Ascending aorta (tissue), 2 donors: ENCODE measurements around the gene CACNA2D2. TPM values are rescaled to one million over a fixed set of nuclear protein-coding genes. Genes with fewer than 3 reads are reported as not detected.

ENCODE experiments used
- DNase-seq, 2 donors: peaks; one replicate each; pipeline ENCODE4 v3.0.0-alpha.2; 2019; ENCODE audit warnings: low spot score in 2 of 2
- H3K27ac ChIP-seq, 2 donors: fragments of 200-600 bp; sonication (generic); one replicate each; pipeline ENCODE4 v1.5.1; 2016 to 2017; ENCODE audit warnings: mild to moderate bottlenecking in 1 of 2
- H3K27me3 ChIP-seq: fragments of 200-600 bp; sonication (generic); one replicate; pipeline ENCODE4 v1.5.1; 2017
- H3K36me3 ChIP-seq, 2 donors: fragments of 200-600 bp; sonication (generic); one replicate each; pipeline ENCODE4 v1.5.1; 2016
- H3K4me1 ChIP-seq, 2 donors: fragments of 200-600 bp; sonication (generic); one replicate each; pipeline ENCODE4 v1.5.1; 2016 to 2017; ENCODE audit warnings: mild to moderate bottlenecking in 1 of 2
- H3K4me3 ChIP-seq, 2 donors: fragments of 200-600 bp; sonication (generic); one replicate each; pipeline ENCODE4 v1.5.1; 2016 to 2017; ENCODE audit warnings: mild to moderate bottlenecking in 1 of 2
- H3K9me3 ChIP-seq, 2 donors: fragments of 200-600 bp; sonication (generic); one replicate each; pipeline ENCODE4 v1.5.1; 2016
- intact Hi-C: fragments of 100-400 bp; cut with DNase I; formaldehyde crosslinking; loops from one replicate; pipeline ENCODE4 v1.15.1; 2023
- total RNA-seq: library from RNA; depleted of rRNA; stranded (reverse); fragments of >200 nt; gene quantifications from one replicate; pipeline ENCODE4 v1.1.0, GENCODE V29; 2016
- TF ChIP-seq, protein P1 (sequence below), 3 experiments: fragments of 200-600 bp in 2 of 3; fragments of 450-650 bp in 1 of 3; sonication (generic) in 2 of 3; IDR thresholded peaks; one replicate each; pipeline ENCODE4 v1.5.1; 2016 to 2019; ENCODE audit warnings: antibody characterized with exemption in 3 of 3, mild to moderate bottlenecking in 1 of 3, moderate library complexity in 1 of 3

CACNA2D2 gene
- total RNA-seq, 1 donor from 2014 or later, result 0.85 TPM

GRCh38 chr3:50393061-50393460, 110.4 kb downstream of the CACNA2D2 start:
- Histone ChIP-seq H3K27ac (peak overlapping the region in 1 of 2 donors; percentile 80), H3K27me3 (no peaks in the 10 kb centered on the region), H3K9me3 (no peaks in the 10 kb centered on the region), H3K4me3 (no peak overlapping the region), H3K36me3 (no peaks in the 10 kb centered on the region), H3K4me1 (peaks cover 9 to 25% of the 10 kb centered on the region in 2 donors)
- intact Hi-C loops, result no loop called here
- no peak for DNase-seq
- TF ChIP-seq, protein P1, sequence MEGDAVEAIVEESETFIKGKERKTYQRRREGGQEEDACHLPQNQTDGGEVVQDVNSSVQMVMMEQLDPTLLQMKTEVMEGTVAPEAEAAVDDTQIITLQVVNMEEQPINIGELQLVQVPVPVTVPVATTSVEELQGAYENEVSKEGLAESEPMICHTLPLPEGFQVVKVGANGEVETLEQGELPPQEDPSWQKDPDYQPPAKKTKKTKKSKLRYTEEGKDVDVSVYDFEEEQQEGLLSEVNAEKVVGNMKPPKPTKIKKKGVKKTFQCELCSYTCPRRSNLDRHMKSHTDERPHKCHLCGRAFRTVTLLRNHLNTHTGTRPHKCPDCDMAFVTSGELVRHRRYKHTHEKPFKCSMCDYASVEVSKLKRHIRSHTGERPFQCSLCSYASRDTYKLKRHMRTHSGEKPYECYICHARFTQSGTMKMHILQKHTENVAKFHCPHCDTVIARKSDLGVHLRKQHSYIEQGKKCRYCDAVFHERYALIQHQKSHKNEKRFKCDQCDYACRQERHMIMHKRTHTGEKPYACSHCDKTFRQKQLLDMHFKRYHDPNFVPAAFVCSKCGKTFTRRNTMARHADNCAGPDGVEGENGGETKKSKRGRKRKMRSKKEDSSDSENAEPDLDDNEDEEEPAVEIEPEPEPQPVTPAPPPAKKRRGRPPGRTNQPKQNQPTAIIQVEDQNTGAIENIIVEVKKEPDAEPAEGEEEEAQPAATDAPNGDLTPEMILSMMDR (IDR thresholded peaks at IDR 0.05), result no peak

- Histone ChIP-seq H3K4me3 (no peak overlapping the region), H3K27ac (peak overlapping the region; percentile 34 to 80), H3K36me3 (no peaks in the 10 kb centered on the region), H3K9me3 (no peaks in the 10 kb centered on the region), H3K27me3 (no peaks in the 10 kb centered on the region), H3K4me1 (peaks cover 9 to 25% of the 10 kb centered on the region in 2 donors)
- TF ChIP-seq, protein P1 (IDR thresholded peaks at IDR 0.05), result no peak
- intact Hi-C loops, result no loop called here
- no peak for DNase-seq
Observed at GRCh38 chr3:50392101-50392715, 111.2 kb downstream of the CACNA2D2 start.

DNA sequence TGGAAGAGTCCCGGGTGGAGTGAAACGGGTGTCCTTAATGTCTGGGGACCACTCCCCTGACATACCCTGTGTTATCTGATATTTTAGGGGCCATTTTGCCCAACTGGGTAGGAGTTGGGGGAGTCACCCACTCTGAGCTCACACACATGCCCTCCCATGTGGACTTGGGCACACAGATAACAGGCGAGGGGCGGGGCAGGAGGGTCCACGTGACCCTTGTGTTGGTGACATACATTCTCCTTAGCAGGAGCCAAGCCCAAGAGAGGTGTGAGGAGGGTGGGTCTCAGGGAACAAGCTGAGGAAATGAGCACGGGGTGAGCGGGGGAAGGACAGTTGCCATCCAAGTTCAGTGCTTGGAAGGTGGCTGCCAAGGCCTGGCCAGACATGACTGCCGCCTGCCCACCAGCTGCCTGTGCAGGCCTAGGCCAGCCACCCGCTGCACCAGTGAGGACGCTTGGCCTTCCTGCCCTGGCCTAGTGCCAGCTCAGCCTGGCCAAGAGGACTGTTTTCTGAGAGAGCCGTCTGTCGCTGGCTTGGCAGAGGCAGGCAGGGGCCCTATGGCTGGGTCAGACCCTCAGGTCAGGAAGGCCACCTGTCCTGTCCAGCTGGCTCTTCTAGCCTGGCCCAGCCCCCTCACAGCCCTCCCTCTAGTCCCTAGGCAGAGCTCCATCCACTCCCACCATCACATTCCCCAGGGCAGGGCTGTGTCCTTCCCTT, 112.8 kb downstream of the CACNA2D2 start:
- intact Hi-C loops, result no loop called here
- Histone ChIP-seq H3K4me3 (no peak overlapping the region), H3K27me3 (no peaks in the 10 kb centered on the region), H3K27ac (peak overlapping the region; percentile 46 to 80), H3K9me3 (no peaks in the 10 kb centered on the region), H3K4me1 (peaks cover 9 to 25% of the 10 kb centered on the region in 2 donors), H3K36me3 (no peaks in the 10 kb centered on the region)
- DNase-seq, result no peak
- TF ChIP-seq, protein P1 (IDR thresholded peaks at IDR 0.05), result no peak

DNA sequence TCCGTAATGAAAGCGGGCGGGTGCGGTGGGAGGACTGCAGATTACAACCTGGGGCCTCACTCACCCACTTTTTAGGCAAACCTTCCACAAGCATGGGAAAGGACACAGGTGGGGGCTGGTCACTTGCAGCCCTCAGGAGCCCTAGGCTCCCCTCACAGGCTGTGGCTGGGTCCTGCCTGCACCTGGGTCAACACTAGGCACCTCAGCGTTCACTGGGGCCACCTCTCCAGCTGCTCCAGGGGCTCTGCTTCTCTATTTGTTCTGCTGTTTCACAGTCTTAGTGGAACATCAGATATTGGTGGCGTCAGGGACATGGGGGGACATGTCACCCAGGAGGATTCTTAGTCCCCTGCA, 114.0 kb downstream of the CACNA2D2 start:
- no peak for DNase-seq
- no peaks in the 10 kb centered on the region for H3K36me3 ChIP-seq
- intact Hi-C loops, result no loop called here

DNA sequence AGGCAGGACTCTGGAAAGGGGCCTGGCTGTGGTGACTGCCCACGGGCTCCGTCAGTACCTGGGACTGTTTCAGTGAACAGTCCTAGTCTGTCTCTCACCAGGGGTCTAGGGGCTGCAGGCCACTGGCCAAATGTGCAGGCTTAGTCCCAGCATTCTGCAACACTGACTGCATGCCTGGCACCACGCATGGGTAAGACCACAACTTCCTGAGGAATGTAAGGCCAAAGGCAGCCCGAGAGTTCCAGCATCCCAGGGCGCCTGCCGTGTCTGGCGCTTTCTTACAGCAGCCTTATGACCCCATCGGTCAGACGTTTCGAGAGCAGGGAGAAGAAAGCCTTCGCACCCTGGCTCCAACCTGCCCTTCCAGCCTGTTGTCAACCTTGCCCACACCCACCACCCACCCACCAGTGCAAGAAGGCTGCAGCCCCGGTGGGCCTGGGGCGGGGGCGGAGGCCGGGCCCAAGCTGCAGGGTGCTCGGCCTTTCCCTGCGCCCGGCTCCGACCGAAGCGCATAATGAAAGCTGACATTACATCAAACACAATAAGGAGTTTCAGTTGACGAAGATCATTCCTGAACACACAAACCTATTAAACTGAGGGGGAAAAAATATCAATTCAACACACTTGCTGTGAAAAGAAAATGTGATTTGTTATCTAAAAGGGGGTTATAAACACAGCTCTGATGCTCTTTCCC, 114.6 kb downstream of the CACNA2D2 start:
- Histone ChIP-seq H3K27ac (no peak overlapping the region), H3K4me3 (no peak overlapping the region), H3K27me3 (no peaks in the 10 kb centered on the region), H3K36me3 (no peaks in the 10 kb centered on the region), H3K4me1 (peaks cover 9 to 25% of the 10 kb centered on the region in 2 donors), H3K9me3 (no peaks in the 10 kb centered on the region)
- TF ChIP-seq, protein P1 (IDR thresholded peaks at IDR 0.05), result no peak
- no peak for DNase-seq
- intact Hi-C loops, result no loop called here

More for the DNA sequence above, 114.0 kb downstream of the CACNA2D2 start:
- Histone ChIP-seq H3K4me1 (peaks cover 9 to 25% of the 10 kb centered on the region in 2 donors), H3K4me3 (no peak overlapping the region), H3K9me3 (no peaks in the 10 kb centered on the region), H3K27me3 (no peaks in the 10 kb centered on the region), H3K27ac (no peak overlapping the region)
- TF ChIP-seq, protein P1 (IDR thresholded peaks at IDR 0.05), result no peak
